ENCODE results near the gene ZNF284. TPM values are rescaled to one million over a fixed set of nuclear protein-coding genes. Genes with fewer than 3 reads are reported as not detected.
A peak's percentile ranks its signal among the peaks of the same experiment; 100 is the strongest.

ZNF284 gene
- polyA plus RNA-seq, 1 of the 3 experiments (the other 2 are of a cell fraction), result 1.4 TPM

DNA sequence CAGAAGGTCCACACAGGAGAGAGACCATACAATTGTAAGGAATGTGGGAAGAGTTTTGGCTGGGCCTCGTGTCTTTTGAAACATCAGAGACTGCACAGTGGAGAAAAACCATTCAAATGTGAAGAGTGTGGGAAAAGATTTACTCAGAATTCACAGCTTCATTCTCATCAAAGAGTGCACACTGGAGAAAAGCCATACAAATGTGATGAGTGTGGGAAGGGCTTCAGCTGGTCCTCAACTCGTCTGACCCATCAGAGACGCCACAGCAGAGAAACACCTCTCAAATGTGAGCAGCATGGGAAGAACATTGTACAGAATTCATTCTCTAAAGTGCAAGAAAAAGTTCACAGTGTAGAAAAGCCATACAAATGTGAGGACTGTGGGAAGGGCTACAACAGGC, 35.8 kb downstream of the ZNF284 start:
- Histone ChIP-seq H3K27ac (ENCODE audit: low read depth in 2 of 2, low read length in 1 of 2) (no peak overlapping the region), H3K4me2 (no peak overlapping the region), H3F3A (replicated peaks; ENCODE audit: insufficient read depth) (no peaks in the 10 kb centered on the region), H3K4me3 (ENCODE audit: low read depth in 2 of 2, low read length in 1 of 2) (peak overlapping the region in 1 of 2 experiments; percentile 3; a peak in 1 of 4 replicates), H3K79me2 (ENCODE audit: insufficient read depth) (no peaks in the 10 kb centered on the region), H3K4me1 (ENCODE audit: control insufficient read depth in 1 of 2, insufficient read depth in 2 of 2, low read depth in 1 of 2, low read length in 1 of 2) (peaks cover 0 to 4% of the 10 kb centered on the region in 2 experiments; a peak in 1 of 4 replicates), H4K20me1 (ENCODE audit: insufficient read depth) (no peaks in the 10 kb centered on the region), H3K9me3 (peaks cover 4% of the 10 kb centered on the region; the same call in 1 of the 2 replicates), H2AFZ (ENCODE audit: low read depth) (no peak overlapping the region), H3K9ac (no peak overlapping the region), H3K36me3 (replicated peaks in 1 of 2; ENCODE audit: control insufficient read depth in 1 of 2, insufficient read depth in 2 of 2, low read length in 1 of 2) (peaks cover 48 to 64% of the 10 kb centered on the region in 2 experiments), H3K9me2 (no peaks in the 10 kb centered on the region), H3K27me3 (ENCODE audit: insufficient read depth) (no peaks in the 10 kb centered on the region)
- POLR2A ChIA-PET, result no interaction called here
- TF ChIP-seq CHD2 (IDR thresholded peaks at IDR 0.05; ENCODE audit: low read length, partially characterized antibody) (no peak), NFIC (IDR thresholded peaks at IDR 0.05; ENCODE audit: borderline replicate concordance) (no peak), TAF1 (IDR thresholded peaks at IDR 0.05; ENCODE audit: borderline replicate concordance, low read depth, low read length) (no peak), MXI1 (IDR thresholded peaks at IDR 0.05; ENCODE audit: low read depth, low read length) (no peak), NRF1 (IDR thresholded peaks at IDR 0.05; ENCODE audit: low read depth, low read length) (no peak), GATA2 (CRISPR knock-in tag; IDR thresholded peaks at IDR 0.05) (no peak), SMC3 (IDR thresholded peaks at IDR 0.05; ENCODE audit: low read depth, low read length) (no peak), EP300 (IDR thresholded peaks at IDR 0.05; ENCODE audit: borderline replicate concordance in 1 of 2, low read depth in 1 of 2, low read length in 1 of 2) (no peak), MEF2A (IDR thresholded peaks at IDR 0.05; ENCODE audit: borderline replicate concordance, low read depth) (no peak)
- TF ChIP-seq, protein P1, sequence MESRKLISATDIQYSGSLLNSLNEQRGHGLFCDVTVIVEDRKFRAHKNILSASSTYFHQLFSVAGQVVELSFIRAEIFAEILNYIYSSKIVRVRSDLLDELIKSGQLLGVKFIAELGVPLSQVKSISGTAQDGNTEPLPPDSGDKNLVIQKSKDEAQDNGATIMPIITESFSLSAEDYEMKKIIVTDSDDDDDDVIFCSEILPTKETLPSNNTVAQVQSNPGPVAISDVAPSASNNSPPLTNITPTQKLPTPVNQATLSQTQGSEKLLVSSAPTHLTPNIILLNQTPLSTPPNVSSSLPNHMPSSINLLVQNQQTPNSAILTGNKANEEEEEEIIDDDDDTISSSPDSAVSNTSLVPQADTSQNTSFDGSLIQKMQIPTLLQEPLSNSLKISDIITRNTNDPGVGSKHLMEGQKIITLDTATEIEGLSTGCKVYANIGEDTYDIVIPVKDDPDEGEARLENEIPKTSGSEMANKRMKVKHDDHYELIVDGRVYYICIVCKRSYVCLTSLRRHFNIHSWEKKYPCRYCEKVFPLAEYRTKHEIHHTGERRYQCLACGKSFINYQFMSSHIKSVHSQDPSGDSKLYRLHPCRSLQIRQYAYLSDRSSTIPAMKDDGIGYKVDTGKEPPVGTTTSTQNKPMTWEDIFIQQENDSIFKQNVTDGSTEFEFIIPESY (IDR thresholded peaks at IDR 0.05; ENCODE audit: borderline replicate concordance, low read depth), result no peak
- TF ChIP-seq, protein P2, sequence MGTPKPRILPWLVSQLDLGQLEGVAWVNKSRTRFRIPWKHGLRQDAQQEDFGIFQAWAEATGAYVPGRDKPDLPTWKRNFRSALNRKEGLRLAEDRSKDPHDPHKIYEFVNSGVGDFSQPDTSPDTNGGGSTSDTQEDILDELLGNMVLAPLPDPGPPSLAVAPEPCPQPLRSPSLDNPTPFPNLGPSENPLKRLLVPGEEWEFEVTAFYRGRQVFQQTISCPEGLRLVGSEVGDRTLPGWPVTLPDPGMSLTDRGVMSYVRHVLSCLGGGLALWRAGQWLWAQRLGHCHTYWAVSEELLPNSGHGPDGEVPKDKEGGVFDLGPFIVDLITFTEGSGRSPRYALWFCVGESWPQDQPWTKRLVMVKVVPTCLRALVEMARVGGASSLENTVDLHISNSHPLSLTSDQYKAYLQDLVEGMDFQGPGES (IDR thresholded peaks at IDR 0.05; ENCODE audit: low read depth, low read length), result no peak
- CTCF ChIA-PET, result no interaction called here
- WGBS (ENCODE audit: low lambda C conversion rate), result 91% methylated on average over 3 of the region's 3 CpGs
- no peak for DNase-seq

DNA sequence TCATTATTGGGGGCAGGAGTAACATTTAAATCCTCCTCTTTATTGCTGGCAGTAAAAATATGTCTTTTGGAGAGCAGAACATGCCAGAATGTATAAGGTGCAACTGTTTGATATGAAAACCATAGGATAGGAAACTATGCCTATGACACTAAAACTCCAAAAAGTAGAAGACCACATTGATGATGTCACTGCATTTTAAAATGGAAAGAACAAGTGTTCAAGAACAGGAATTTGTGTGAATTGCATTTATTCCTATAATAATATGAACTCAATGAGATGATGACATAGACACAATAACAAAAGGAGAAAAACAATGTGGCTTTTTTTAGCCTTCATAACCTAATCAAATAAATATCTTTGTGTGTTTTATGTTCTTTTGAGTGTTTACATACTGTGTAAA, 37.5 kb downstream of the ZNF284 start:
- Histone ChIP-seq H3K4me1 (ENCODE audit: control insufficient read depth in 1 of 2, insufficient read depth in 2 of 2, low read depth in 1 of 2, low read length in 1 of 2) (peaks cover 0 to 5% of the 10 kb centered on the region in 2 experiments; a peak in 1 of 4 replicates), H3K4me2 (no peak overlapping the region), H3K4me3 (ENCODE audit: low read depth in 2 of 2, low read length in 1 of 2) (no peak overlapping the region), H4K20me1 (ENCODE audit: insufficient read depth) (no peaks in the 10 kb centered on the region), H3K9ac (no peak overlapping the region), H3K27ac (ENCODE audit: low read depth in 2 of 2, low read length in 1 of 2) (no peak overlapping the region), H3K79me2 (ENCODE audit: insufficient read depth) (peaks cover 5% of the 10 kb centered on the region), H3K36me3 (replicated peaks in 1 of 2; ENCODE audit: control insufficient read depth in 1 of 2, insufficient read depth in 2 of 2, low read length in 1 of 2) (peaks cover 36 to 47% of the 10 kb centered on the region in 2 experiments), H3K27me3 (ENCODE audit: insufficient read depth) (no peaks in the 10 kb centered on the region), H2AFZ (ENCODE audit: low read depth) (no peak overlapping the region), H3K9me2 (no peaks in the 10 kb centered on the region), H3F3A (replicated peaks; ENCODE audit: insufficient read depth) (no peaks in the 10 kb centered on the region), H3K9me3 (peaks cover 4% of the 10 kb centered on the region; the same call in 1 of the 2 replicates)
- ChIA-PET POLR2A (no interaction called here), CTCF (no interaction called here)
- no peak for DNase-seq
- no peak for TF ChIP-seq RAD21 (IDR thresholded peaks at IDR 0.05; ENCODE audit: low read length)
- no peak for TF ChIP-seq TEAD4 (IDR thresholded peaks at IDR 0.05; ENCODE audit: borderline replicate concordance, insufficient read depth)
- TF ChIP-seq EP300 (IDR thresholded peaks at IDR 0.05; ENCODE audit: borderline replicate concordance in 1 of 2, low read depth in 1 of 2, low read length in 1 of 2), result no peak
- TF ChIP-seq CHD2 (IDR thresholded peaks at IDR 0.05; ENCODE audit: low read length, partially characterized antibody), result no peak
- TF ChIP-seq, protein P1 (IDR thresholded peaks at IDR 0.05; ENCODE audit: borderline replicate concordance, low read depth), result no peak
- TF ChIP-seq SMC3 (IDR thresholded peaks at IDR 0.05; ENCODE audit: low read depth, low read length), result no peak
- no peak for TF ChIP-seq NFIC (IDR thresholded peaks at IDR 0.05; ENCODE audit: borderline replicate concordance)
- TF ChIP-seq, protein P3, sequence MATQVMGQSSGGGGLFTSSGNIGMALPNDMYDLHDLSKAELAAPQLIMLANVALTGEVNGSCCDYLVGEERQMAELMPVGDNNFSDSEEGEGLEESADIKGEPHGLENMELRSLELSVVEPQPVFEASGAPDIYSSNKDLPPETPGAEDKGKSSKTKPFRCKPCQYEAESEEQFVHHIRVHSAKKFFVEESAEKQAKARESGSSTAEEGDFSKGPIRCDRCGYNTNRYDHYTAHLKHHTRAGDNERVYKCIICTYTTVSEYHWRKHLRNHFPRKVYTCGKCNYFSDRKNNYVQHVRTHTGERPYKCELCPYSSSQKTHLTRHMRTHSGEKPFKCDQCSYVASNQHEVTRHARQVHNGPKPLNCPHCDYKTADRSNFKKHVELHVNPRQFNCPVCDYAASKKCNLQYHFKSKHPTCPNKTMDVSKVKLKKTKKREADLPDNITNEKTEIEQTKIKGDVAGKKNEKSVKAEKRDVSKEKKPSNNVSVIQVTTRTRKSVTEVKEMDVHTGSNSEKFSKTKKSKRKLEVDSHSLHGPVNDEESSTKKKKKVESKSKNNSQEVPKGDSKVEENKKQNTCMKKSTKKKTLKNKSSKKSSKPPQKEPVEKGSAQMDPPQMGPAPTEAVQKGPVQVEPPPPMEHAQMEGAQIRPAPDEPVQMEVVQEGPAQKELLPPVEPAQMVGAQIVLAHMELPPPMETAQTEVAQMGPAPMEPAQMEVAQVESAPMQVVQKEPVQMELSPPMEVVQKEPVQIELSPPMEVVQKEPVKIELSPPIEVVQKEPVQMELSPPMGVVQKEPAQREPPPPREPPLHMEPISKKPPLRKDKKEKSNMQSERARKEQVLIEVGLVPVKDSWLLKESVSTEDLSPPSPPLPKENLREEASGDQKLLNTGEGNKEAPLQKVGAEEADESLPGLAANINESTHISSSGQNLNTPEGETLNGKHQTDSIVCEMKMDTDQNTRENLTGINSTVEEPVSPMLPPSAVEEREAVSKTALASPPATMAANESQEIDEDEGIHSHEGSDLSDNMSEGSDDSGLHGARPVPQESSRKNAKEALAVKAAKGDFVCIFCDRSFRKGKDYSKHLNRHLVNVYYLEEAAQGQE (IDR thresholded peaks at IDR 0.05; ENCODE audit: low read depth, low read length), result no peak
- TF ChIP-seq, protein P4, sequence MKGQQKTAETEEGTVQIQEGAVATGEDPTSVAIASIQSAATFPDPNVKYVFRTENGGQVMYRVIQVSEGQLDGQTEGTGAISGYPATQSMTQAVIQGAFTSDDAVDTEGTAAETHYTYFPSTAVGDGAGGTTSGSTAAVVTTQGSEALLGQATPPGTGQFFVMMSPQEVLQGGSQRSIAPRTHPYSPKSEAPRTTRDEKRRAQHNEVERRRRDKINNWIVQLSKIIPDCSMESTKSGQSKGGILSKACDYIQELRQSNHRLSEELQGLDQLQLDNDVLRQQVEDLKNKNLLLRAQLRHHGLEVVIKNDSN (IDR thresholded peaks at IDR 0.05; ENCODE audit: borderline replicate concordance, low read depth), result no peak
- TF ChIP-seq POLR2AphosphoS5 (IDR thresholded peaks at IDR 0.05; ENCODE audit: low read depth, low read length), result no peak
- TF ChIP-seq MXI1 (IDR thresholded peaks at IDR 0.05; ENCODE audit: low read depth, low read length), result no peak

Data from SK-N-SH (cell line).